ENCODE measurements around the gene ZFYVE28. TPM values are rescaled to one million over a fixed set of nuclear protein-coding genes. Genes with fewer than 3 reads are reported as not detected.
A peak's percentile ranks its signal among the peaks of the same experiment; 100 is the strongest.

The ZFYVE28 gene
- total RNA-seq, 1 donor: 10.5 TPM

DNA sequence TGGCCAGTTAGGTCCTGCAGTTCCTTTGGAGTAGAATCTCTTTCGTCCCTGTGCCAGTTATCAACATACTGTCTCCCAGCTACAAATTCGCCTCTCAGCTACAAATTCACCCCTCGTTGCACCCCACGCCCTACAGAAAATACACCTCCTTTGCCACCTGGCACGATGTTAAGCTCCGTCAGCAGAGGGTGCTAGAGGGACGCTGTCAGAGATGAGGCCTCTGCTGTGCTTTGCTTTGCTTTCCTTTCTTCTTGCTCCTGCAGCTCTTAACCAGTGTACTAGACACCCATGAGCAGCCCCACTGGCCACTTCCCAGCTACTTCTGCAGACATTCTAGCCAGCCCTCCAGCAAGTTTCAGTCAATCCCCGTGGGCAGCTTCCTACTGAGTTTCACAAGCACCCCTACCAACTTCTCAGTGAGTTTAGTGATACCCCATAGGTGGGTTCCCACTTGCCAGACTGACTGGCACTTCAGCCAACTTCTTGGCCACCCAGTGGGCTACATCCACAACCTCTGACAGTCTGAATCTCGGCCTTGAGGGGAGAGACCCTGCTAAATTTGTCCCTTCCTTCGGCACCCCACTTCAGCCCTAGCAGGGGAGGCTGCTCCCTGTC, 198.3 kb downstream of the ZFYVE28 start:
- Histone ChIP-seq H2AFZ (ENCODE audit: low read length) (no peak overlapping the region), H4K20me1 (ENCODE audit: insufficient read depth, low read length) (no peaks in the 10 kb centered on the region), H3K27me3 (ENCODE audit: insufficient read depth, low read length) (no peaks in the 10 kb centered on the region), H3K4me2 (ENCODE audit: insufficient read depth, low read length) (no peak overlapping the region), H3K79me2 (ENCODE audit: insufficient read depth, low read length) (no peaks in the 10 kb centered on the region), H3K4me3 (ENCODE audit: insufficient read depth, low read length) (no peak overlapping the region), H3K4me1 (ENCODE audit: insufficient read depth, low read length) (peaks cover 4% of the 10 kb centered on the region), H3K36me3 (ENCODE audit: insufficient read depth, low read length) (no peaks in the 10 kb centered on the region), H3K9me3 (ENCODE audit: low read depth, low read length) (no peaks in the 10 kb centered on the region), H3K27ac (ENCODE audit: low read depth, low read length) (no peak overlapping the region)
- TF ChIP-seq, protein P1, sequence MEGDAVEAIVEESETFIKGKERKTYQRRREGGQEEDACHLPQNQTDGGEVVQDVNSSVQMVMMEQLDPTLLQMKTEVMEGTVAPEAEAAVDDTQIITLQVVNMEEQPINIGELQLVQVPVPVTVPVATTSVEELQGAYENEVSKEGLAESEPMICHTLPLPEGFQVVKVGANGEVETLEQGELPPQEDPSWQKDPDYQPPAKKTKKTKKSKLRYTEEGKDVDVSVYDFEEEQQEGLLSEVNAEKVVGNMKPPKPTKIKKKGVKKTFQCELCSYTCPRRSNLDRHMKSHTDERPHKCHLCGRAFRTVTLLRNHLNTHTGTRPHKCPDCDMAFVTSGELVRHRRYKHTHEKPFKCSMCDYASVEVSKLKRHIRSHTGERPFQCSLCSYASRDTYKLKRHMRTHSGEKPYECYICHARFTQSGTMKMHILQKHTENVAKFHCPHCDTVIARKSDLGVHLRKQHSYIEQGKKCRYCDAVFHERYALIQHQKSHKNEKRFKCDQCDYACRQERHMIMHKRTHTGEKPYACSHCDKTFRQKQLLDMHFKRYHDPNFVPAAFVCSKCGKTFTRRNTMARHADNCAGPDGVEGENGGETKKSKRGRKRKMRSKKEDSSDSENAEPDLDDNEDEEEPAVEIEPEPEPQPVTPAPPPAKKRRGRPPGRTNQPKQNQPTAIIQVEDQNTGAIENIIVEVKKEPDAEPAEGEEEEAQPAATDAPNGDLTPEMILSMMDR (IDR thresholded peaks at IDR 0.05; ENCODE audit: extremely low read depth, low read depth, low read length): peak; percentile 95
- peak; percentile 77 for DNase-seq (ENCODE audit: insufficient read length, low spot score, missing footprints)

Small RNA genes lying within 50 kb of the gene (small RNA-seq; reads per million reads assigned to genes)
- not detected for gene COX6B1P5

Other genes starting within 250 kb of the ZFYVE28 start
- 8.7 and 9.7 TPM in 2 replicates for gene HAUS3, start 176.5 kb downstream of the ZFYVE28 start, total RNA-seq
- gene POLN, start 176.5 kb downstream of the ZFYVE28 start, total RNA-seq: 2.9 and 4.1 TPM in 2 replicates
- gene MXD4, start 156.5 kb downstream of the ZFYVE28 start, total RNA-seq: 53.3 and 56.8 TPM in 2 replicates
- under 0.01 TPM in 2 replicates for gene CFAP99, start 310 bp upstream of the ZFYVE28 start, total RNA-seq
- 68.8 and 76.0 TPM in 2 replicates for gene RNF4, start 50.5 kb upstream of the ZFYVE28 start, total RNA-seq
- 22.4 and 23.2 TPM in 2 replicates for gene FAM193A, start 118.0 kb upstream of the ZFYVE28 start, total RNA-seq

Measured in osteoblast (primary cell).